Esophagus squamous epithelium (tissue), 4 donors: ENCODE results near the gene GAS7.

ENCODE experiments used
- CTCF ChIP-seq, 6 experiments: fragments of 450-650 bp in 4 of 6; fragments of 200-600 bp in 2 of 6; sonication (generic) in 2 of 6; IDR thresholded peaks; one replicate each; pipeline ENCODE4 v1.5.1; 2016 to 2019; ENCODE audit warnings: antibody characterized with exemption in 6 of 6, mild to moderate bottlenecking in 4 of 6, moderate library complexity in 4 of 6
- POLR2A ChIP-seq, 4 donors: fragments of 450-650 bp; IDR thresholded peaks; one replicate each; pipeline ENCODE4 v1.6.1; 2017; ENCODE audit warnings: antibody characterized with exemption in 4 of 4, mild to moderate bottlenecking in 4 of 4, moderate library complexity in 3 of 4

DNA sequence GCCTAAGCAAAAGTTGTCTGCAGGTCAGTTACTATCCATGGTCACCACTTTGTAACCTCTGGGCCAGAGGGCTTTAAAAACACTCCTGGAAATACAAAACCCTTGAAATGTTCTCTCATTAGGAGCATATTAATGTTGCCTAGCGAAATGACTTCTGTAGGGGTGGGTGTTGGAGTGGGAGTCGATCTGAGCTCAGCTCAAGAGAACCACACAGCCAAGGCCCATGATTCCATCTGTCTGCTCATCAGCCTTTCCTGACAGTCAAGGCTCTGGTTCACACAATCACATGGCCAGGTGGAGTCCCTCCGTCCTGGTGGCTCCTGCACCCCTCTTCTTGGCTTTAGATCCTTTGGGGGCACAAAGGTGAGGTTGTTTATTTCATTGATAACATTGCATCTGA, 320.1 kb downstream of the GAS7 start:
- no peak for TF ChIP-seq CTCF (IDR thresholded peaks at IDR 0.05)
- TF ChIP-seq POLR2A (IDR thresholded peaks at IDR 0.05), result no peak
